ENCODE data around the gene S100A7A. TPM values are rescaled to one million over a fixed set of nuclear protein-coding genes. Genes with fewer than 3 reads are reported as not detected.
"Not testable (repeated sequence)": the region's sequence is repeated elsewhere in the genome, so short reads cannot be mapped to it uniquely, and the experiment has no call there.

Gene S100A7A
- total RNA-seq, 1 donor, result not detected

DNA sequence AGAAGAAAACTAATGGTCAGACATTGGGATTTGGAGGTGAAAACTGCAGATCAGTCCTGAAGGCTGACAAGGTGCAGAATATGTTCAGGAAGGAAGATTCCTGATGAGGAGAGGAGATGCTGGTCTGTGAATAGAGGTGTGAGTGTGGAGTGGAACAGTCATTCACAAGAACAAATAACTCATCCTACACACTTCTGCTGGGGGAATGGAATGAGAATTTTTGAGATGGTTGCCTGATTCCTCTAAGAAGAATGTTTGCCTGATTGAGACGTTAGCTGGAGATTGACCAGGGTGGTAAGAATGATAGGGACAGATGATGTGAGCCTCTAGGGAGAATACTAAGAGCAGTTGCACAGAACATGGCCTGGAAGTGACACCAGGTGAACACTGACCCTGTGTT lies 40.1 kb downstream of the S100A7A start:
- TF ChIP-seq, protein P1, sequence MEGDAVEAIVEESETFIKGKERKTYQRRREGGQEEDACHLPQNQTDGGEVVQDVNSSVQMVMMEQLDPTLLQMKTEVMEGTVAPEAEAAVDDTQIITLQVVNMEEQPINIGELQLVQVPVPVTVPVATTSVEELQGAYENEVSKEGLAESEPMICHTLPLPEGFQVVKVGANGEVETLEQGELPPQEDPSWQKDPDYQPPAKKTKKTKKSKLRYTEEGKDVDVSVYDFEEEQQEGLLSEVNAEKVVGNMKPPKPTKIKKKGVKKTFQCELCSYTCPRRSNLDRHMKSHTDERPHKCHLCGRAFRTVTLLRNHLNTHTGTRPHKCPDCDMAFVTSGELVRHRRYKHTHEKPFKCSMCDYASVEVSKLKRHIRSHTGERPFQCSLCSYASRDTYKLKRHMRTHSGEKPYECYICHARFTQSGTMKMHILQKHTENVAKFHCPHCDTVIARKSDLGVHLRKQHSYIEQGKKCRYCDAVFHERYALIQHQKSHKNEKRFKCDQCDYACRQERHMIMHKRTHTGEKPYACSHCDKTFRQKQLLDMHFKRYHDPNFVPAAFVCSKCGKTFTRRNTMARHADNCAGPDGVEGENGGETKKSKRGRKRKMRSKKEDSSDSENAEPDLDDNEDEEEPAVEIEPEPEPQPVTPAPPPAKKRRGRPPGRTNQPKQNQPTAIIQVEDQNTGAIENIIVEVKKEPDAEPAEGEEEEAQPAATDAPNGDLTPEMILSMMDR (IDR thresholded peaks at IDR 0.05; ENCODE audit: insufficient read depth, low read depth, low read length), result no peak
- no peak overlapping the region for H3K4me3 ChIP-seq (ENCODE audit: low read depth, low read length)
- no peak for DNase-seq (ENCODE audit: low read depth)

DNA sequence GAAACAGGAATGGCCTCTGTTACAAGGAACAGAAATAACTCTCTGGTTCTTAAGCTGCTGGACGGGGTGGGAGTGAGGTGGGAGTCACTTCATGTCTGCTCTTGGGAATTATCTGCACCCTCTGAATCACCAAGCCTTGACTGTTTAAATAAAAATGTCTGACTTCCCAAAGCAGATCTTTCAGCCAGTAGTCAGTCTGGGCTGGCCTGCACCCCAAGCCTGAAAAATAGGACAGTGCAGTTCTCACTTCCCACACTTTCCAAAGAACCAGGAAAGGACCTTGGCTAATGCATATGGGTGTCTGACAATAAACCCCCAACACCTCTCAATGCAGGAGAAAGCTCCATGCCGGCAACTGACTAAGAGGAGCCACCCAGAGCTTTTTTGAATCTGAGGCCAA lies 43.3 kb downstream of the S100A7A start:
- no peak overlapping the region for H3K4me3 ChIP-seq (ENCODE audit: low read depth, low read length)
- DNase-seq (ENCODE audit: low read depth), result no peak
- TF ChIP-seq, protein P1 (IDR thresholded peaks at IDR 0.05; ENCODE audit: insufficient read depth, low read depth, low read length), result no peak

DNA sequence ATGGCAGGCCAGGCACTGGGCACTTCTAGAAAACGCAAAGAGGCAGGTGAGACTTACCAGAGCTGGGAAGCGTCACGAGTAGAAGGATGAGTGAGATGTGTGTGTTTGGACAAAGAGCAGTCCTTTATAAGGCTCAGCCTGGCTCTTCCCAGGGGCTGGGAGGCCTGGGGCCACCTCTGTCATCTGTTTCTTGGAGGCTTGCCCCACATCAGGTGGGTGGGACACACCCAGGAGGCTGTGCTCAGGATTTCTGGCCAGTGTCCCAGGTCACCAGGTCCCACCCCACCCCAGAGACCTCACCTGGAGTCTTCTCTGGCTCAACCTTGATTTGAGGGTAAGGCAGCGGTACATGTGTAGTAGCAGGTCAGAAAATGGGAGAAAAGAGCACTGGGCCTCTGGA lies 44.2 kb downstream of the S100A7A start, which contains the start of gene S100A7:
Gene S100A7, minus strand, starts transcription at position 101 of the 400 bp plus-strand sequence. CDS start 1,638 bp downstream, outside the sequence.
- TF ChIP-seq, protein P1 (IDR thresholded peaks at IDR 0.05; ENCODE audit: insufficient read depth, low read depth, low read length), result no peak
- no peak within 1 kb of the TSS for H3K4me3 ChIP-seq (ENCODE audit: low read depth, low read length)
- DNase-seq (ENCODE audit: low read depth), result no peak

DNA sequence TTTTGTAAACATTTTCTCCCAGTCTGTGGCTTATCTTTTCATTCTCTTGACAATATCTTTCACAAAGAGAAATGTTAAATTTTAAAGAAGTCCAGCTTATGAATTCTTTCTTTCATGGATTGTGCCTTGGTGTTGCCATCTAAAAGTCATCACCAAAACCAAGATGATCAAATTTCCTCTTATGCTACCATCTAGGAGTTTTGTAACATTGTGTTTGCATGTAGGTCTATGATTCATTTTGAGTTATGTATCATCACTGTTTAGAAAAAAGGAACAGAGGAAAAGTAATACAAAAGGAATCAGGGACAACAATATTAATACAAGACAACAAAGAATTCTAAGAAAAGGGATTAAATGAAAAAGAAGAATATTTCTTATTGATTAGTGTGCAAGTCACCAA lies 46.4 kb downstream of the S100A7A start:
- DNase-seq (ENCODE audit: low read depth), result not testable (repeated sequence)

DNA sequence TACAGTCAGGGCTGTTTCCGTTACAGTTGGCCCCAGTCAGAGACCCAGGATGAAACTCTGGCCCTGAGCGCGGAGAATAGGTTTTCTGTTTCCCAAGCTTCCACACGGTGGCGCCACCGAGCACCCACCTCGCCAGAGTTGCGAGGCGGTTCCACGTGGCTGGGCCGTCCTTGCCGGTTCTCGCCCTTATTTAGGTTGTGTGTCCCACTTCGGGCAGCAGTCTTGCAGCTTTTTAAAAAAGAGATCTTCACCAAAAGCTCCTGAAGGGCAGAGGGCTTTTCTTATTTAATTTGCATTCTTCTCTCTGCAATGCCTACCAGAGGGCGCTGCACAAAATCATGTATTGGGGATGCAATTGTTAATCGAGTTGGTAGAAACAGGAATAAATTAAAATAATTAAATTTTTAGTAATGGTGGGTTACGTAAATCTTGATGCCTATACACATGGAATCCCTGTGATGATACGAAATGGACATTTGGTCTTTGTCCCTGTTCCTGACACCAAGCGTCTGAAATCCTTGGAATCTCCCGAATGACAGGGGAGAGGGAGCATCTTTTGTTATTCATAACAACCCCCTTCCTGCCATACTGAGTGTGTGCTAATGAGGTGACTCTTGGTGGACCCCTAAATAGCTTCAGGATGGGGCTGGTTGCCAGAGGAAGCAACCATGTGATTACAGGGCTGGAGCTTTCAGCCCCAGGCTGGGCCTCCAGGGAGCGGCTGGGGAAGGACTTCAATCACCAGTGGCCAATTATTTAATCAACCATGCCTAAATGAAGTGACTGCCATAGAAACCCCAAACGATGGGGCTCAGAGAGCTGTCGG lies 49.7 kb downstream of the S100A7A start:
- H3K4me3 ChIP-seq (ENCODE audit: low read depth, low read length), result no peak overlapping the region
- peak; percentile 26 for DNase-seq (ENCODE audit: low read depth)
- TF ChIP-seq, protein P1 (IDR thresholded peaks at IDR 0.05; ENCODE audit: insufficient read depth, low read depth, low read length), result peak; percentile 75

More for the DNA sequence above, 46.4 kb downstream of the S100A7A start:
- not testable (repeated sequence) for H3K4me3 ChIP-seq (ENCODE audit: low read depth, low read length)

- DNase-seq (ENCODE audit: low read depth), result no peak
- no peak overlapping the region for H3K4me3 ChIP-seq (ENCODE audit: low read depth, low read length)
- TF ChIP-seq, protein P1 (IDR thresholded peaks at IDR 0.05; ENCODE audit: insufficient read depth, low read depth, low read length), result no peak
These were observed 50.6 kb downstream of the S100A7A start for GRCh38 chr1:153466908-153467307.

DNA sequence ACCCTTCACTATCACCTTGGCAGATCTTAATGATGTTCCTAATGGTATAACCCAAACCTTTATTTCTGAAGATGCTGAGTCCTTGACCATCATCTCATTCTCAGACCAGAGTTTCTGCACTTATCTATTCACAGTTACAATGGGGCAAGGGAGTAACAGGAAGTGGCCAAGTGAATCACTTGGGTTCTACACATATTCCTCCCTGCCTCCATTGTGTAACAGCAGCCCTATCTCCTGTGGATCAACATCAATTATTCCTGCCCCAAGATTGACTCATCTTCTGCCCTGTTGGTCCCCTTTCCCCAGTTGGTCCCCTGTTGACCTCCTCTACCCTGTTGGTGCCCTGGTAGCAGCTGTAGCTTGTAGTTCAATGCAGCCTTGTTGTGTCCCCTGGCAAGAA lies 54.4 kb downstream of the S100A7A start:
- TF ChIP-seq, protein P1 (IDR thresholded peaks at IDR 0.05; ENCODE audit: insufficient read depth, low read depth, low read length), result no peak
- DNase-seq (ENCODE audit: low read depth), result no peak
- H3K4me3 ChIP-seq (ENCODE audit: low read depth, low read length), result no peak overlapping the region

Small RNA genes within 50 kb of the gene (small RNA-seq; reads per million reads assigned to genes)
- not detected for gene S100A15A

Other genes with a start within 250 kb of the S100A7A start
- not detected in 2 replicates for gene LELP1, start 213.1 kb upstream of the S100A7A start, total RNA-seq
- under 0.01 TPM in 1 of 2 replicates, not detected in the other for gene PRR9, start 198.9 kb upstream of the S100A7A start, total RNA-seq
- not detected in 2 replicates for gene LORICRIN, start 156.8 kb upstream of the S100A7A start, total RNA-seq
- gene PGLYRP3, start 103.6 kb upstream of the S100A7A start, total RNA-seq, result not detected in 2 replicates
- not detected in 2 replicates for gene PGLYRP4, start 67.7 kb upstream of the S100A7A start, total RNA-seq
- not detected in 2 replicates for gene S100A9, start 58.7 kb upstream of the S100A7A start, total RNA-seq
- not detected in 2 replicates for gene S100A12, start 40.9 kb upstream of the S100A7A start, total RNA-seq
- gene S100A8, start 25.4 kb upstream of the S100A7A start, total RNA-seq, result not detected in 2 replicates
- gene S100A7, start 44.1 kb downstream of the S100A7A start, total RNA-seq, result not detected in 2 replicates
- gene S100A6, start 119.5 kb downstream of the S100A7A start, total RNA-seq, result 1,018 and 1,040 TPM in 2 replicates
- gene S100A5, start 124.4 kb downstream of the S100A7A start, total RNA-seq, result 0.32 TPM in 1 of 2 replicates, not detected in the other
- gene S100A4, start 129.3 kb downstream of the S100A7A start, total RNA-seq, result 165 and 507 TPM in 2 replicates
- 18.0 and 20.3 TPM in 2 replicates for gene S100A3, start 132.7 kb downstream of the S100A7A start, total RNA-seq
- gene S100A2, start 149.3 kb downstream of the S100A7A start, total RNA-seq, result 0.97 and 2.2 TPM in 2 replicates
- 159 and 206 TPM in 2 replicates for gene S100A16, start 196.6 kb downstream of the S100A7A start, total RNA-seq
- not detected in 2 replicates for gene S100A14, start 199.8 kb downstream of the S100A7A start, total RNA-seq
- gene S100A13, start 211.0 kb downstream of the S100A7A start, total RNA-seq, result 160 and 178 TPM in 2 replicates
- gene S100A1, start 211.9 kb downstream of the S100A7A start, total RNA-seq, result not detected in 2 replicates
- gene CHTOP, start 217.5 kb downstream of the S100A7A start, total RNA-seq, result 41.9 and 47.9 TPM in 2 replicates
- gene SNAPIN, start 242.2 kb downstream of the S100A7A start, total RNA-seq, result 55.7 and 66.1 TPM in 2 replicates

Data from fibroblast of villous mesenchyme (primary cell).